ENCODE data around the gene CLECL1. TPM values are rescaled to one million over a fixed set of nuclear protein-coding genes. Genes with fewer than 3 reads are reported as not detected.

Gene CLECL1
- total and polyA plus RNA-seq, 4 donors: 0.17 to 0.42 (median 0.35) TPM

DNA sequence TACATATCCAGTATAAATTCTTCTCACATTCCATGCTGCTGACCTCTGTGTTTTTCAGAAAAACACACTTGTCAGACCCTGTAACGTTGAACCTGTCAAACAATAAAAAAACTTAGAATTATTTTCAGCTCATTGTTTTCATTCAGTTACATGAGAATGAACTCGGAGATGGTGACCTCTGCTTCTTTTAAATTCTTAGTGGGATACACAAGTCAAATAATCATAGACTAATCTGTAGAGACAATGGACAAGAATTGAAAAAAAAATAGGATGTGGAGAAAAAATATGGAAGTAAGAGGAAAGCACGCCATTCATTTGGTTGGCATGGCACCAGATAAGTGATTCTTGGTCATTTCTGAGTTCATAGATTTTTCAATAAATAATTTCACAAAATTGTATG lies 20.6 kb upstream of the CLECL1 start:
- no peak overlapping the region for H3K4me3 ChIP-seq (ENCODE audit: low read depth in 1 of 3, low read length in 3 of 3)
- H3K27me3 ChIP-seq (ENCODE audit: control insufficient read depth in 4 of 4, insufficient read depth in 4 of 4, low read length in 3 of 4): no peaks in the 10 kb centered on the region
- peaks cover 0 to 1% (median 0%) of the 10 kb centered on the region in 4 donors for H3K36me3 ChIP-seq (ENCODE audit: control insufficient read depth in 4 of 4, insufficient read depth in 3 of 4, low read depth in 1 of 4, low read length in 3 of 4)
- TF ChIP-seq MAX (IDR thresholded peaks at IDR 0.05) (no peak), TAF1 (conservative IDR thresholded peaks at IDR 0.05) (no peak)
- H3K9ac ChIP-seq (ENCODE audit: low read depth in 1 of 2, low read length in 2 of 2): no peak overlapping the region
- no peak for DNase-seq (ENCODE audit: low spot score)
- H3K27ac ChIP-seq (ENCODE audit: low read depth in 1 of 2, low read length in 2 of 2): no peak overlapping the region
- peaks cover 0 to 9% (median 3%) of the 10 kb centered on the region in 4 donors for H3K4me1 ChIP-seq (ENCODE audit: control insufficient read depth in 4 of 4, insufficient read depth in 4 of 4, low read length in 3 of 4)
- 72% methylated on average over 3 of the region's 3 CpGs for WGBS
- H3K9me3 ChIP-seq (ENCODE audit: control insufficient read depth in 4 of 4, low read length in 3 of 4): no peaks in the 10 kb centered on the region

- Histone ChIP-seq H3K36me3 (ENCODE audit: control insufficient read depth in 4 of 4, insufficient read depth in 3 of 4, low read depth in 1 of 4, low read length in 3 of 4) (peaks cover 0 to 1% (median 0%) of the 10 kb centered on the region in 4 donors), H3K4me1 (ENCODE audit: control insufficient read depth in 4 of 4, insufficient read depth in 4 of 4, low read length in 3 of 4) (peaks cover 0 to 9% (median 3%) of the 10 kb centered on the region in 4 donors), H3K9ac (ENCODE audit: low read depth in 1 of 2, low read length in 2 of 2) (no peak overlapping the region), H3K27ac (ENCODE audit: low read depth in 1 of 2, low read length in 2 of 2) (no peak overlapping the region), H3K27me3 (ENCODE audit: control insufficient read depth in 4 of 4, insufficient read depth in 4 of 4, low read length in 3 of 4) (no peaks in the 10 kb centered on the region), H3K4me3 (ENCODE audit: low read depth in 1 of 3, low read length in 3 of 3) (no peak overlapping the region), H3K9me3 (ENCODE audit: control insufficient read depth in 4 of 4, low read length in 3 of 4) (no peaks in the 10 kb centered on the region)
- WGBS: 79% methylated on average over 2 of the region's 2 CpGs
- TF ChIP-seq REST (IDR thresholded peaks at IDR 0.05) (no peak), YY1 (IDR thresholded peaks at IDR 0.05) (no peak), FOXA1 (IDR thresholded peaks at IDR 0.05) (no peak), SP1 (IDR thresholded peaks at IDR 0.05) (no peak), NR2F2 (IDR thresholded peaks at IDR 0.05) (no peak), FOXA2 (IDR thresholded peaks at IDR 0.05) (no peak), ZBTB33 (IDR thresholded peaks at IDR 0.05) (no peak)
- TF ChIP-seq, protein P1, sequence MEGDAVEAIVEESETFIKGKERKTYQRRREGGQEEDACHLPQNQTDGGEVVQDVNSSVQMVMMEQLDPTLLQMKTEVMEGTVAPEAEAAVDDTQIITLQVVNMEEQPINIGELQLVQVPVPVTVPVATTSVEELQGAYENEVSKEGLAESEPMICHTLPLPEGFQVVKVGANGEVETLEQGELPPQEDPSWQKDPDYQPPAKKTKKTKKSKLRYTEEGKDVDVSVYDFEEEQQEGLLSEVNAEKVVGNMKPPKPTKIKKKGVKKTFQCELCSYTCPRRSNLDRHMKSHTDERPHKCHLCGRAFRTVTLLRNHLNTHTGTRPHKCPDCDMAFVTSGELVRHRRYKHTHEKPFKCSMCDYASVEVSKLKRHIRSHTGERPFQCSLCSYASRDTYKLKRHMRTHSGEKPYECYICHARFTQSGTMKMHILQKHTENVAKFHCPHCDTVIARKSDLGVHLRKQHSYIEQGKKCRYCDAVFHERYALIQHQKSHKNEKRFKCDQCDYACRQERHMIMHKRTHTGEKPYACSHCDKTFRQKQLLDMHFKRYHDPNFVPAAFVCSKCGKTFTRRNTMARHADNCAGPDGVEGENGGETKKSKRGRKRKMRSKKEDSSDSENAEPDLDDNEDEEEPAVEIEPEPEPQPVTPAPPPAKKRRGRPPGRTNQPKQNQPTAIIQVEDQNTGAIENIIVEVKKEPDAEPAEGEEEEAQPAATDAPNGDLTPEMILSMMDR (IDR thresholded peaks at IDR 0.05; ENCODE audit: low read depth, low read length, missing input control): no peak
- TF ChIP-seq, protein P2, sequence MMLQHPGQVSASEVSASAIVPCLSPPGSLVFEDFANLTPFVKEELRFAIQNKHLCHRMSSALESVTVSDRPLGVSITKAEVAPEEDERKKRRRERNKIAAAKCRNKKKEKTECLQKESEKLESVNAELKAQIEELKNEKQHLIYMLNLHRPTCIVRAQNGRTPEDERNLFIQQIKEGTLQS (IDR thresholded peaks at IDR 0.05): no peak
- no peak for DNase-seq (ENCODE audit: low spot score)
Observed at GRCh38 chr12:9753073-9753472, 20.2 kb upstream of the CLECL1 start.

All from liver (tissue), 9 donors.